GM23248 (cell line): Measurements from ENCODE around the gene ACTC1. TPM values are rescaled to one million over a fixed set of nuclear protein-coding genes. Genes with fewer than 3 reads are reported as not detected.

ENCODE experiments used
- DNase-seq: peaks from one replicate; pipeline ENCODE4 v3.0.0-alpha.2; 2015
- H2AFZ ChIP-seq: fragments of 200-600 bp; sonication (generic); 2 replicates; pipeline ENCODE4 v1.6.1; 2016; ENCODE audit warnings: antibody characterized with exemption
- H3F3A ChIP-seq: fragments of 200-600 bp; sonication (generic); 2 replicates; pipeline ENCODE4 v1.6.1; 2016; ENCODE audit warnings: mild to moderate bottlenecking, antibody characterized with exemption, mixed run types; ENCODE audit not compliant: insufficient read depth
- H3K27ac ChIP-seq: fragments of 200-600 bp; sonication (generic); 2 replicates; pipeline ENCODE4 v1.5.1; 2016; ENCODE audit warnings: mild to moderate bottlenecking
- H3K27me3 ChIP-seq: fragments of 200-600 bp; sonication (generic); replicated peaks from 2 replicates; pipeline ENCODE4 v1.6.1; 2016; ENCODE audit warnings: mild to moderate bottlenecking; ENCODE audit not compliant: insufficient read depth
- H3K36me3 ChIP-seq: fragments of 200-600 bp; sonication (generic); 2 replicates; pipeline ENCODE4 v1.6.1; 2016; ENCODE audit warnings: low read depth, mild to moderate bottlenecking
- H3K4me1 ChIP-seq: fragments of 200-600 bp; sonication (generic); 2 replicates; pipeline ENCODE4 v1.6.1; 2016; ENCODE audit warnings: mild to moderate bottlenecking; ENCODE audit not compliant: insufficient read depth
- H3K4me2 ChIP-seq: fragments of 200-600 bp; sonication (generic); one replicate; pipeline ENCODE4 v1.6.1; 2016; ENCODE audit warnings: mild to moderate bottlenecking; ENCODE audit not compliant: unreplicated experiment
- H3K4me3 ChIP-seq: fragments of 200-600 bp; sonication (generic); 2 replicates; pipeline ENCODE4 v1.5.1; 2016; ENCODE audit warnings: mild to moderate bottlenecking
- H3K79me2 ChIP-seq: fragments of 200-600 bp; sonication (generic); 2 replicates; pipeline ENCODE4 v1.6.1; 2016; ENCODE audit warnings: mild to moderate bottlenecking; ENCODE audit not compliant: insufficient read depth
- H3K9ac ChIP-seq: fragments of 200-600 bp; sonication (generic); 2 replicates; pipeline ENCODE4 v1.6.1; 2016; ENCODE audit warnings: mild to moderate bottlenecking
- H3K9me2 ChIP-seq: fragments of 200-600 bp; sonication (generic); 2 replicates; pipeline ENCODE4 v1.6.1; 2016; ENCODE audit warnings: mixed run types, mild to moderate bottlenecking, moderate library complexity; ENCODE audit not compliant: insufficient read depth
- H3K9me3 ChIP-seq: fragments of 200-600 bp; sonication (generic); one replicate; pipeline ENCODE4 v1.6.1; 2017; ENCODE audit warnings: low read depth
- H4K20me1 ChIP-seq: fragments of 200-600 bp; sonication (generic); 2 replicates; pipeline ENCODE4 v1.6.0; 2016; ENCODE audit not compliant: insufficient read depth
- EZH2 ChIP-seq: fragments of 200-600 bp; sonication (generic); IDR thresholded peaks from 2 replicates; pipeline ENCODE4 v1.6.1; 2018; ENCODE audit warnings: antibody characterized with exemption, mild to moderate bottlenecking; ENCODE audit not compliant: insufficient read depth, poor library complexity, severe bottlenecking
- EZH2phosphoT487 ChIP-seq: fragments of 200-600 bp; sonication (generic); IDR thresholded peaks from 2 replicates; pipeline ENCODE4 v1.6.1; 2018; ENCODE audit warnings: antibody characterized with exemption, moderate library complexity, mild to moderate bottlenecking, low read depth; ENCODE audit not compliant: insufficient read depth
- WGBS, 2 experiments: methylation state at CpG; one replicate each; pipeline ENCODE4 v1.1.6; 2015 to 2017; ENCODE audit warnings: low lambda C conversion rate in 2 of 2, low coverage in 1 of 2; ENCODE audit errors: missing lambda C conversion rate in 2 of 2; 5-methylcytosine and 5-hydroxymethylcytosine counted together
- in situ Hi-C: fragments of 300-500 bp; cut with MboI; formaldehyde crosslinking; loops from 2 replicates; pipeline ENCODE4 v1.15.0; 2020
- polyA plus RNA-seq: library from polyadenylated mRNA; unstranded; fragments of >200 nt; fragmentation: Nextera tagmentation; extraction: Ambion mirVana; gene quantifications from 2 replicates; pipeline ENCODE4 v1.2.1, GENCODE V29; 2016
- total RNA-seq: library from RNA; depleted of rRNA; stranded (reverse); fragments of >200 nt; shearing (Covaris generic); gene quantifications from 2 replicates; pipeline ENCODE4 v1.2.3, GENCODE V29; 2014

The ACTC1 gene
- total and polyA plus RNA-seq, 2 experiments from 2014 or later, result 7.6 to 29.9 TPM

DNA sequence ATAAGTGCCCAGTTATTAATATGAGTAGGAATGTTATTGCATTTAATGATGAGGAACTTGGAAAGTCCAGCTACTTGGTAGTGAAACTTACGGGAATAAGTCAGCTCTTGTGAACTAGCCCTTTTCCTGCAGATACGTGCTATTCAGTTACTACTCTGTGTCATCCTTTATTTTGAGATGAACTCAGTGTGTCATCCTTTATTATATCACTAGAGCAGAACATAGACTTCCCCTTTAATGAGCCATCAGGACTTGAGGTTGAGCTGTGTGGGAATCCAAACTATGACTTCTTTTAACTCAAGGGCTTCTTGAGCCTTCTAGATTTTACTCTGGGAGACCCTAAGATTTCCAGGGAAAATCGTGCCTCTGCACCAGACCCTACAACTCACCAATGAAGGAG is 3.6 kb downstream of the ACTC1 start:
- Histone ChIP-seq H3K27ac (no peak overlapping the region), H3K9ac (no peak overlapping the region), H4K20me1 (no peaks in the 10 kb centered on the region), H3K9me2 (no peaks in the 10 kb centered on the region), H3K4me1 (peaks cover 14% of the 10 kb centered on the region; the same call in 1 of the 2 replicates), H3K9me3 (no peaks in the 10 kb centered on the region), H3K4me3 (no peak overlapping the region), H3F3A (no peaks in the 10 kb centered on the region), H3K79me2 (no peaks in the 10 kb centered on the region), H2AFZ (no peak overlapping the region), H3K27me3 (no peaks in the 10 kb centered on the region), H3K36me3 (no peaks in the 10 kb centered on the region), H3K4me2 (no peak overlapping the region)
- peak; percentile 50 for DNase-seq
- in situ Hi-C loops, result no loop called here
- TF ChIP-seq EZH2 (no peak), EZH2phosphoT487 (no peak)
- 63 to 65% methylated on average over 3 of the region's 3 CpGs for WGBS, 2 experiments

DNA sequence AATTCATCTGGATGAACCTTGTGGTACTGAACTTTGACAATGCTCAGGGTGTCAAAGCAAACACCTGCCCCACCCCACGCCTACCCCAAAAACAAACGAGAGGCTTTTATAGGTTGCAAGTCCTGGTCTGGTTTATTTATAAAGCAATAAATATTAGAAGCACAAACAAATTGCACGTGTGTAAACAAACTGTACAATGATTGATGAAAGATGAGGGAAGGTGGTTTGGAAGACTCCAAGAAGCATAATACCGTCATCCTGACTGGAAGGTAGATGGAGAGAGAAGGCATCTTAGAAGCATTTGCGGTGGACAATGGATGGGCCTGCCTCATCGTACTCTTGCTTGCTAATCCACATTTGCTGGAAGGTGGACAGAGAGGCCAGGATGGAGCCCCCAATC is 5.2 kb downstream of the ACTC1 start:
- TF ChIP-seq EZH2phosphoT487, result no peak
- no peak for TF ChIP-seq EZH2
- no peak for DNase-seq
- H3K9me3 ChIP-seq, result no peaks in the 10 kb centered on the region
- peaks cover 13% of the 10 kb centered on the region; the same call in 1 of the 2 replicates for H3K4me1 ChIP-seq
- H2AFZ ChIP-seq, result no peak overlapping the region
- H3F3A ChIP-seq, result no peaks in the 10 kb centered on the region
- H4K20me1 ChIP-seq, result no peaks in the 10 kb centered on the region
- no peaks in the 10 kb centered on the region for H3K79me2 ChIP-seq
- H3K36me3 ChIP-seq, result no peaks in the 10 kb centered on the region
- no peaks in the 10 kb centered on the region for H3K27me3 ChIP-seq
- no peak overlapping the region for H3K4me3 ChIP-seq
- WGBS, 2 experiments, result 73 to 82% methylated on average over 6 of the region's 6 CpGs
- no peaks in the 10 kb centered on the region for H3K9me2 ChIP-seq
- H3K9ac ChIP-seq, result no peak overlapping the region
- H3K27ac ChIP-seq, result no peak overlapping the region
- in situ Hi-C loops, result no loop called here
- no peak overlapping the region for H3K4me2 ChIP-seq

DNA sequence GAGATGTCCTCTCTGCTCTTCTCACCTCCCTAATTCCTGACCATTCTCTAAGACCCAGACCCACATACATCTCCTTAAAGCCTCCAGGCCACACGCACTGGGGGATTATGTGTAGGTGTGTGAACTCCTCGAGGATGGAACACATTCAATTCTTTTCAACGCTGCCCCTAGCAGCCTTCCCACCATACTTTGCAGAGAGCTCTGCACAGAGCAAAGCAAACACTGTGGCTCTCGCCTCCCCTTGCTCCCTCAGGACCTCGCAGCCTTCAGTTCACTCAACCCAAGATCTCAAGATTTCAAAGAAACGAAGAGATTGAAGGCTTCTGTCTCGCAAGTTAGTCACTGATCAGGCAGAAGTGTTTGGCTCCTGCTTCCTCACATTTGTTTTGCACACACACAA is 6.0 kb downstream of the ACTC1 start:
- in situ Hi-C loops, result no loop called here
- whole genome bisulfite sequencing, 2 experiments, result 67 to 80% methylated on average over 7 of the region's 7 CpGs
- H3K4me2 ChIP-seq, result no peak overlapping the region

DNA sequence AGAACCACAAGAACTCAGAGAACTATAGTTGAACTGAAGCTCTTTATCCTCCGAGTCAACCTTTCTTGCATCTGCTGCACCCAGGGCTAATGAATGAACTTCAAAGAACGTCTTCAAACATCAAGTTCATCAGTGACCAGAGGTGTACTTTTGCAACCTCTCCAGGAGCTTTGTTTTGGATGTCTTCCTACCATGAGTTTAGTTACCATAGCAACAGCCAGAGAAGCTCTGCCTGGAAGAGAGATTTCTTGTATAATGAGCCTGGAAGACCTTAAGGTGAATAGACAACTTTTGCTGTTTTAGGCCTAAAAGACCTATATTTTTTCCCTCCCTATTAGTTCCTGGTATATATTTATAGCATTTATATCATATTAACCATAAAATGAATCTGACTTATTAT is 9.1 kb downstream of the ACTC1 start:
- no peak overlapping the region for H3K4me3 ChIP-seq
- DNase-seq, result no peak
- H2AFZ ChIP-seq, result no peak overlapping the region
- no peaks in the 10 kb centered on the region for H3K4me1 ChIP-seq
- H3K79me2 ChIP-seq, result no peaks in the 10 kb centered on the region
- no peak overlapping the region for H3K4me2 ChIP-seq
- H3K36me3 ChIP-seq, result no peaks in the 10 kb centered on the region
- H3K27me3 ChIP-seq, result no peaks in the 10 kb centered on the region
- H3K9me2 ChIP-seq, result no peaks in the 10 kb centered on the region
- no peaks in the 10 kb centered on the region for H3F3A ChIP-seq
- no peaks in the 10 kb centered on the region for H4K20me1 ChIP-seq
- TF ChIP-seq EZH2phosphoT487 (no peak), EZH2 (no peak)
- 37 to 45% methylated on average over 2 of the region's 2 CpGs for WGBS, 2 experiments
- no peak overlapping the region for H3K27ac ChIP-seq
- in situ Hi-C loops, result no loop called here
- H3K9ac ChIP-seq, result no peak overlapping the region
- no peaks in the 10 kb centered on the region for H3K9me3 ChIP-seq

More for the DNA sequence above, 6.0 kb downstream of the ACTC1 start:
- DNase-seq, result no peak
- H3F3A ChIP-seq, result no peaks in the 10 kb centered on the region
- H3K9ac ChIP-seq, result no peak overlapping the region
- no peaks in the 10 kb centered on the region for H3K79me2 ChIP-seq
- H3K4me3 ChIP-seq, result no peak overlapping the region
- H4K20me1 ChIP-seq, result no peaks in the 10 kb centered on the region
- H3K9me3 ChIP-seq, result no peaks in the 10 kb centered on the region
- peaks cover 7% of the 10 kb centered on the region; the same call in 1 of the 2 replicates for H3K4me1 ChIP-seq
- TF ChIP-seq EZH2 (no peak), EZH2phosphoT487 (no peak)
- no peak overlapping the region for H2AFZ ChIP-seq
- H3K9me2 ChIP-seq, result no peaks in the 10 kb centered on the region
- no peaks in the 10 kb centered on the region for H3K27me3 ChIP-seq
- H3K36me3 ChIP-seq, result no peaks in the 10 kb centered on the region
- no peak overlapping the region for H3K27ac ChIP-seq

DNA sequence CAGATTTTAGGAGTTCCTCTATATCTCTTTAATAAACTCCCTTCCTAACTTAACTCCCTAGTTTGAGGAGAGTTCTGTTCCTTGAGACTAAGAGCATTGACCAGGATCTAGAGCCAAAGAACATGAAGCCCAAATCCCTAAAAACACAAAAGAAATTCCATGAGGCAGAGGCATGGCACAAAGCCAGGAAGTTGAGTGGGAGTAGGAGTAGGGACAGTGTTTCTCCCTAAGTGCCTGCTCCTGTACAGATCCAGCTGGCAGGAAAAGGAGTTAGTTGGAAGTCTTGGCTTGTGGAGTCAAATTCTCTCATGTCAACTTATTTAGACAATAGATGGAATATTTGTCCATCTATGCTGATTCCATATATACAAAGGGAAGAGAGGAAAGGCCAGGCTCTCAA is 11.4 kb downstream of the ACTC1 start:
- Histone ChIP-seq H3K27me3 (no peaks in the 10 kb centered on the region), H3F3A (no peaks in the 10 kb centered on the region), H3K9me2 (no peaks in the 10 kb centered on the region), H3K36me3 (no peaks in the 10 kb centered on the region), H2AFZ (no peak overlapping the region), H3K4me3 (no peak overlapping the region), H3K4me2 (no peak overlapping the region), H3K9me3 (no peaks in the 10 kb centered on the region), H3K9ac (no peak overlapping the region), H3K27ac (no peak overlapping the region), H3K79me2 (no peaks in the 10 kb centered on the region), H4K20me1 (no peaks in the 10 kb centered on the region), H3K4me1 (no peaks in the 10 kb centered on the region)
- DNase-seq, result no peak
- TF ChIP-seq EZH2phosphoT487 (no peak), EZH2 (no peak)
- in situ Hi-C loops, result no loop called here
